Right atrium auricular region (tissue), 2 donors: ENCODE measurements around the gene TTC9. TPM values are rescaled to one million over a fixed set of nuclear protein-coding genes. Genes with fewer than 3 reads are reported as not detected.

Experiments used
- DNase-seq: peaks from one replicate; pipeline ENCODE4 v3.0.0-alpha.2; 2019; ENCODE audit warnings: low spot score
- H3K27ac ChIP-seq, 2 donors: fragments of 200-600 bp; sonication (generic); 1 replicate in 1 of 2; 2 replicates in 1 of 2; pipeline ENCODE4 v1.5.1; 2016 to 2019
- H3K27me3 ChIP-seq, 2 donors: fragments of 200-600 bp; sonication (generic); one replicate each; pipeline versions ENCODE4 v1.5.1 to v1.6.0; 2017 to 2019
- H3K36me3 ChIP-seq: fragments of 200-600 bp; sonication (generic); one replicate; pipeline ENCODE4 v1.5.1; 2016
- H3K4me1 ChIP-seq, 2 donors: fragments of 200-600 bp; sonication (generic); one replicate each; pipeline versions ENCODE4 v1.5.1 to v1.6.0; 2017 to 2019
- H3K4me3 ChIP-seq, 2 donors: fragments of 200-600 bp; sonication (generic); 1 replicate in 1 of 2; 2 replicates in 1 of 2; pipeline ENCODE4 v1.5.1; 2017 to 2019; ENCODE audit warnings: mild to moderate bottlenecking in 1 of 2, moderate library complexity in 1 of 2
- H3K9me3 ChIP-seq, 2 donors: fragments of 200-600 bp; sonication (generic); one replicate each; pipeline ENCODE4 v1.5.1; 2019
- CTCF ChIP-seq, 2 donors: fragments of 200-600 bp; sonication (generic); IDR thresholded peaks; one replicate each; pipeline ENCODE4 v1.5.1; 2019; ENCODE audit warnings: antibody characterized with exemption in 2 of 2
- total RNA-seq, 2 donors: library from RNA; depleted of rRNA; stranded (reverse); fragments of >200 nt; gene quantifications; one replicate each; pipeline ENCODE4 v1.1.0, GENCODE V29; 2016

TTC9 gene
- total RNA-seq, 2 donors from 2014 or later = 2.2 to 5.3 TPM

DNA sequence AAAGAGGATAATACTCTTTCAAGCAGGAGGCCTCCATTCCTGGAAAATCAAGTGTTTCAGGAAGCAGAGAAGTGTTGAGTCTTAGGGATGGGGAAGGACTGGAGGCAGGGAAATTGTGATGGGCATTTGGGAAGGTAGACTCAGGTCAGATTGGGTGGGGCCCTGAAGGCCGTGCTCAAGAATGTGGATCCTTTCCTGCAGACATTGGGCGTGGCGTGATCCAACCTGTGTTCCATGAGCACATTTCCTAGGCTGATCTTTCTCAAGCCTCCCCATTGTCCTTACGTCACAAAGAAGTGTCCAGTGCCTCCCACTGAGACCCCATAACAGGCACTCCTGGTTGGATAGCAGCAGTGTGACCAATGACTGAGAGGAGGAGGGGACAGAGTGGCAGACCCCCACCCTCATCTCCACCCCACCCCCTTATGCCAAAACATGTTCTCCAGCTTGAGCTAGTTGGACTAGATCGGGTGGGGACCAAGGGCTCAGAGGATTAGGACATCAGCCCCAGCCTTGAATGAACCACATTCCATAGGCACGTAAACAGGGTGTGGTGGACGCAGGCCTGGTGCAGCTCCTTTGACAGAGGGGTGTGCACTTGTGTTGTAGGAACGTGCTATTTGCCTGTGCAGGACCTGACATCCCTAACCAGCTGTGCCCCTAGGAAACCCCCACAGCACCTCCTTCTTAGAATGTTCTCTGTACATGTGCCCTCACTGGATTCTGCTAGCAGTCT is 76.8 kb downstream of the TTC9 start:
- no peak overlapping the region for H3K4me3 ChIP-seq
- no peaks in the 10 kb centered on the region for H3K27me3 ChIP-seq
- H3K36me3 ChIP-seq = no peaks in the 10 kb centered on the region
- no peak overlapping the region for H3K27ac ChIP-seq
- no peaks in the 10 kb centered on the region for H3K9me3 ChIP-seq
- no peak for DNase-seq
- no peak for TF ChIP-seq CTCF (IDR thresholded peaks at IDR 0.05)
- peaks cover 0 to 8% of the 10 kb centered on the region in 2 donors for H3K4me1 ChIP-seq

GRCh38 chr14:70721542-70721941 is 79.8 kb downstream of the TTC9 start:
- no peak for DNase-seq
- TF ChIP-seq CTCF (IDR thresholded peaks at IDR 0.05) = no peak
- H3K27ac ChIP-seq = no peak overlapping the region
- H3K36me3 ChIP-seq = no peaks in the 10 kb centered on the region
- H3K4me3 ChIP-seq = no peak overlapping the region
- H3K9me3 ChIP-seq = no peaks in the 10 kb centered on the region
- H3K27me3 ChIP-seq = no peaks in the 10 kb centered on the region
- peaks cover 0 to 7% of the 10 kb centered on the region in 2 donors for H3K4me1 ChIP-seq

DNA sequence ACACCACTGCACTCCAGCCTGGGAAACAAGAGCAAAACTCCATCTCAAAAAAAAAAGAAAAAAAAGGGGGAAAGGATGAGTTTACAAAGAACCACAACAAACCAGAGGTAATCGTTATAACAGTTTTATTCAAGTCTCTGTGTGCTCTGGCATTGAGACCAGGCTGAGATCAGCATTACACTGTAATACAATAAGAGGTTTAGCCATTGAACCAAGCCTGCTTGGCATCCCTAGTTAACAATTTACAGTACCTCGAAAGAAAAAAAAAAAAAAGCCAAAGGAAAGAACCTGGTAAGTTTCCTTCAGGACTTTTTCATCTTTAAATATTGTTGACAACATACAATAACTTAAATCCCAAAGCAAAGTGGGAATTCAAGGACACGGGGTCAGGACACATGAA is 80.7 kb downstream of the TTC9 start:
- H3K4me1 ChIP-seq = peaks cover 0 to 14% of the 10 kb centered on the region in 2 donors
- H3K4me3 ChIP-seq = no peak overlapping the region
- no peak for DNase-seq
- H3K27ac ChIP-seq = no peak overlapping the region
- no peaks in the 10 kb centered on the region for H3K9me3 ChIP-seq
- H3K27me3 ChIP-seq = no peaks in the 10 kb centered on the region
- TF ChIP-seq CTCF (IDR thresholded peaks at IDR 0.05) = no peak
- H3K36me3 ChIP-seq = no peaks in the 10 kb centered on the region

DNA sequence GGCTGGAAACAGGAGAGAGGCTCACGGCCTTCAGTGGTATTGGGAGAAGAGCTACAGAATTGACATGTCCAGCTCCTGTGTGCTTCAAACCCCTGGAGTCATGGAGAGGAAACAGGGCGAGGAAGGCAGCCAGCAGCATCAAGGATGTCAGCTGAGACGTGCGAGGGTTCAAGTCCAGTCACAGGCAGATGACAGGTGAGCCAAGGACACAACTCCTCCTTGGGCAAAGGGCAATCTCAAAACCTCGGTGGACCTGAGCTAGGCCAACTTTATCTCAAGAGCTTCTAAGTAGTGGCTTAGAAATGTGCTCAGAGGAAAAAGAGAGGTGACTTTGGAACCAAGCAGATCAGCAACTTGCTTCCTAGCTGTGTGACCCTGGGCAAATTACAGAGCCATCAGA is 81.6 kb downstream of the TTC9 start:
- DNase-seq = no peak
- Histone ChIP-seq H3K27ac (no peak overlapping the region), H3K4me1 (peaks cover 0 to 16% of the 10 kb centered on the region in 2 donors), H3K27me3 (no peaks in the 10 kb centered on the region), H3K9me3 (no peaks in the 10 kb centered on the region), H3K36me3 (no peaks in the 10 kb centered on the region), H3K4me3 (no peak overlapping the region)
- no peak for TF ChIP-seq CTCF (IDR thresholded peaks at IDR 0.05)

DNA sequence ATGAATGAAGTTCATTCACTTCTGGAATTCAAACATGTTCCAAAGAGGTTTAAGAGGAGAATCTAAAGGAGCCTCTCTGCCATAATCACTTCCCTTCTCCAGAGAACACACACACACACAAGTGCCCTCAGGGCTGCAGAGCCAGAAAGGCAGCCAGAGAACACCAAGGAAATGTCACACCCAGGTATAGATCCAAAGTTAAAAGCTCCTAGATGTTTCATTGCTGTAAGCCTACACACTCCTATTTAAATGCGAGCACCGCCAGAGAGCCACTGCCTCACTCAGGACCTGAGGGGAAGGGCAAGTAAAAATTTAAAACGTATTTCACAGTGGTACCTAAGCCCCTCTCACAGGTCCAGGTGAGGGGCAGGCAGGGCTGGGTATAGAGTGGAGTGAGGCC is 82.4 kb downstream of the TTC9 start:
- Histone ChIP-seq H3K9me3 (no peaks in the 10 kb centered on the region), H3K4me3 (no peak overlapping the region), H3K4me1 (peaks cover 0 to 16% of the 10 kb centered on the region in 2 donors), H3K27ac (no peak overlapping the region), H3K27me3 (no peaks in the 10 kb centered on the region), H3K36me3 (no peaks in the 10 kb centered on the region)
- TF ChIP-seq CTCF (IDR thresholded peaks at IDR 0.05) = no peak
- DNase-seq = no peak

- TF ChIP-seq CTCF (IDR thresholded peaks at IDR 0.05) = no peak
- H3K4me3 ChIP-seq = no peak overlapping the region
- H3K4me1 ChIP-seq = peaks cover 0 to 16% of the 10 kb centered on the region in 2 donors
- H3K9me3 ChIP-seq = no peaks in the 10 kb centered on the region
- no peak for DNase-seq
- no peak overlapping the region for H3K27ac ChIP-seq
- no peaks in the 10 kb centered on the region for H3K27me3 ChIP-seq
- H3K36me3 ChIP-seq = no peaks in the 10 kb centered on the region
Observed at GRCh38 chr14:70724944-70725343, 83.2 kb downstream of the TTC9 start.
